LNCAP (cell line): ENCODE results near the gene RHOV.

ENCODE experiments used
- CTCF ChIP-seq: fragments of 450-650 bp; IDR thresholded peaks from 2 replicates; pipeline ENCODE4 v1.5.1; 2017; ENCODE audit warnings: mild to moderate bottlenecking

Gene RHOV

GRCh38 chr15:40909662-40910630, 35.9 kb upstream of the RHOV start:
- no peak for TF ChIP-seq CTCF

- TF ChIP-seq CTCF = no peak
Observed at GRCh38 chr15:40908095-40908494, 34.1 kb upstream of the RHOV start.

- no peak for TF ChIP-seq CTCF
Observed at GRCh38 chr15:40906991-40907802, 33.2 kb upstream of the RHOV start.

GRCh38 chr15:40906091-40906990, 32.3 kb upstream of the RHOV start:
- peak; percentile 69 for TF ChIP-seq CTCF

GRCh38 chr15:40904552-40905201, 30.6 kb upstream of the RHOV start:
- TF ChIP-seq CTCF = no peak

- TF ChIP-seq CTCF = no peak
Observed at GRCh38 chr15:40902605-40903561, 28.8 kb upstream of the RHOV start.
